ENCODE measurements around the gene OR4X1. TPM values are rescaled to one million over a fixed set of nuclear protein-coding genes. Genes with fewer than 3 reads are reported as not detected.

Gene OR4X1
- total RNA-seq, 4 donors from 2014 or later = not detected

DNA sequence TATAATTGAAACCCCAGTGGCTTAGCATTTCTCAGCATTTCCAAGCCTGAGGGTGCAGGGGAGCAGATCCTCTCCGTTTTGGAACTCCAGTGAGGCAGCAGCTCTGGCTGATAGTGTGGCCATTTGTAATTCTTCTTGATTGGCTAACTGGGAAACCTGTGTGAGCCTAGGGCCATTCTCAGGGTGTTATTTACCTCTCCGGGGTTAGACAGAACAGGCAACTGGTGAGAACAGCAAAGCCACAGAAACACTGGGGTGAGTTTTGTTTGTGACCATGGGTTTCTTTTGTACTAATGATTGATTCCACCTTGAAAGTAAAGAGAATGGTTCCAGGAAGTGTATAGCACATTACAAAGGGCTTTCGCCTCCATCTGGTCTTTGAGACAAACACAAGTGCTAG lies 21.2 kb upstream of the OR4X1 start:
- intact Hi-C loops (cut with DNase I; ENCODE audit: low total_unique reads) = no loop called here
- no peak for TF ChIP-seq CTCF (IDR thresholded peaks at IDR 0.05)
- no peak for TF ChIP-seq POLR2A (IDR thresholded peaks at IDR 0.05)
- Histone ChIP-seq H3K4me1 (no peaks in the 10 kb centered on the region), H3K27me3 (no peaks in the 10 kb centered on the region), H3K27ac (no peak overlapping the region), H3K9me3 (no peaks in the 10 kb centered on the region), H3K4me3 (no peak overlapping the region), H3K36me3 (no peaks in the 10 kb centered on the region)
- DNase-seq = no peak

GRCh38 chr11:48244804-48245203 lies 18.9 kb upstream of the OR4X1 start, which contains the start of gene OR4X2:
Gene OR4X2 (plus strand): TSS chr11:48245104. CDS start chr11:48245104, 0 bp downstream.
- Histone ChIP-seq H3K4me1 (no peaks in the 10 kb centered on the region), H3K9me3 (peaks cover 0 to 9% of the 10 kb centered on the region in 2 donors), H3K27me3 (no peaks in the 10 kb centered on the region), H3K27ac (no peak within 1 kb of the TSS), H3K36me3 (no peaks in the 10 kb centered on the region), H3K4me3 (no peak within 1 kb of the TSS)
- intact Hi-C loops (cut with DNase I; ENCODE audit: low total_unique reads) = no loop called here
- TF ChIP-seq POLR2A (IDR thresholded peaks at IDR 0.05) (no peak), CTCF (IDR thresholded peaks at IDR 0.05) (no peak)
- no peak for DNase-seq

DNA sequence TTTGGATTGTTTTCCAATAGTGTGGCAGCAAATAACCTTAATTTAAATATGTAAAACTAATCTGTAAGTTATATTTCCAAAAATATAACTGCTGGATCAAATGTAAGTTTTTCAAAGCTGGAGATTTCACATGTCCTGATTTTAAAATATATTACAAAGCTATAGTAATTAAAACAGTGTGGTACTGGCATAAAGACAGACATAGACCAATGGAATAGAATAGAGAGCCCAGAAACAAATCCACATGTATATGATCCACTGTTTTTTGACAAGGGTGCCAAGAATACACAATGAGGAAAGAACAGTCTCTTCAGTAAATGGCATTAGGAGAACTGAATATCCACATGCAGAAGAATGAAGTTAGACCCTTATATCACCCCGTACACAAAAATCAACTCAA lies 14.8 kb upstream of the OR4X1 start:
- intact Hi-C loops (cut with DNase I; ENCODE audit: low total_unique reads) = no loop called here
- no peak overlapping the region for H3K27ac ChIP-seq
- no peak overlapping the region for H3K4me3 ChIP-seq
- H3K36me3 ChIP-seq = no peaks in the 10 kb centered on the region
- TF ChIP-seq CTCF (IDR thresholded peaks at IDR 0.05) = no peak
- TF ChIP-seq POLR2A (IDR thresholded peaks at IDR 0.05) = no peak
- no peaks in the 10 kb centered on the region for H3K27me3 ChIP-seq
- H3K9me3 ChIP-seq = peaks cover 0 to 9% of the 10 kb centered on the region in 2 donors
- no peaks in the 10 kb centered on the region for H3K4me1 ChIP-seq
- DNase-seq = no peak

- Histone ChIP-seq H3K27me3 (no peaks in the 10 kb centered on the region), H3K4me3 (no peak overlapping the region), H3K36me3 (no peaks in the 10 kb centered on the region), H3K27ac (no peak overlapping the region), H3K4me1 (no peaks in the 10 kb centered on the region), H3K9me3 (no peaks in the 10 kb centered on the region)
- TF ChIP-seq POLR2A (IDR thresholded peaks at IDR 0.05) (no peak), CTCF (IDR thresholded peaks at IDR 0.05) (no peak)
- intact Hi-C loops (cut with DNase I; ENCODE audit: low total_unique reads) = no loop called here
- no peak for DNase-seq
These were observed 2.1 kb upstream of the OR4X1 start for GRCh38 chr11:48261600-48261999.

GRCh38 chr11:48270621-48271020 lies 7.0 kb downstream of the OR4X1 start:
- H3K27me3 ChIP-seq = no peaks in the 10 kb centered on the region
- intact Hi-C loops (cut with DNase I; ENCODE audit: low total_unique reads) = no loop called here

More at GRCh38 chr11:48270621-48271020, 7.0 kb downstream of the OR4X1 start:
- Histone ChIP-seq H3K4me3 (no peak overlapping the region), H3K9me3 (no peaks in the 10 kb centered on the region), H3K27ac (no peak overlapping the region), H3K36me3 (no peaks in the 10 kb centered on the region), H3K4me1 (no peaks in the 10 kb centered on the region)
- TF ChIP-seq CTCF (IDR thresholded peaks at IDR 0.05) (no peak), POLR2A (IDR thresholded peaks at IDR 0.05) (no peak)
- DNase-seq = no peak

All from uterus (tissue), 4 donors.